Neuron (in vitro differentiated cells): ENCODE measurements around the gene CEACAM1.
"Not testable (repeated sequence)": the region's sequence is repeated elsewhere in the genome, so short reads cannot be mapped to it uniquely, and the experiment has no call there.

Source experiments
- H2AFZ ChIP-seq: one replicate; pipeline ENCODE4 v1.6.1; 2013; ENCODE audit warnings: low read depth, mild to moderate bottlenecking, inconsistent platforms, low read length, moderate library complexity
- H3K27me3 ChIP-seq: one replicate; pipeline ENCODE4 v1.6.1; 2013; ENCODE audit warnings: low read length; ENCODE audit not compliant: insufficient read depth
- H3K36me3 ChIP-seq: one replicate; pipeline ENCODE4 v1.6.1; 2013; ENCODE audit warnings: low read length; ENCODE audit not compliant: insufficient read depth
- H3K4me1 ChIP-seq: one replicate; pipeline ENCODE4 v1.6.1; 2013; ENCODE audit warnings: low read length; ENCODE audit not compliant: insufficient read depth
- H3K4me3 ChIP-seq: 2 replicates; pipeline ENCODE4 v1.5.1; 2013; ENCODE audit warnings: mild to moderate bottlenecking, low read length, moderate library complexity
- H3K9me3 ChIP-seq: one replicate; pipeline ENCODE4 v1.6.1; 2013; ENCODE audit warnings: low read length

CEACAM1 gene

GRCh38 chr19:42514449-42514848 lies 13.8 kb downstream of the CEACAM1 start:
- Histone ChIP-seq H3K36me3 (no peaks in the 10 kb centered on the region), H3K4me1 (no peaks in the 10 kb centered on the region), H2AFZ (no peak overlapping the region), H3K4me3 (no peak overlapping the region), H3K27me3 (no peaks in the 10 kb centered on the region), H3K9me3 (no peaks in the 10 kb centered on the region)

GRCh38 chr19:42512743-42513304 lies 15.5 kb downstream of the CEACAM1 start:
- Histone ChIP-seq H3K9me3 (no peaks in the 10 kb centered on the region), H2AFZ (no peak overlapping the region), H3K4me3 (no peak overlapping the region), H3K36me3 (no peaks in the 10 kb centered on the region), H3K27me3 (no peaks in the 10 kb centered on the region), H3K4me1 (no peaks in the 10 kb centered on the region)

- Histone ChIP-seq H3K36me3 (no peaks in the 10 kb centered on the region), H2AFZ (no peak overlapping the region), H3K27me3 (no peaks in the 10 kb centered on the region), H3K9me3 (no peaks in the 10 kb centered on the region), H3K4me3 (no peak overlapping the region), H3K4me1 (no peaks in the 10 kb centered on the region)
Observed at GRCh38 chr19:42512130-42512636, 16.1 kb downstream of the CEACAM1 start.

DNA sequence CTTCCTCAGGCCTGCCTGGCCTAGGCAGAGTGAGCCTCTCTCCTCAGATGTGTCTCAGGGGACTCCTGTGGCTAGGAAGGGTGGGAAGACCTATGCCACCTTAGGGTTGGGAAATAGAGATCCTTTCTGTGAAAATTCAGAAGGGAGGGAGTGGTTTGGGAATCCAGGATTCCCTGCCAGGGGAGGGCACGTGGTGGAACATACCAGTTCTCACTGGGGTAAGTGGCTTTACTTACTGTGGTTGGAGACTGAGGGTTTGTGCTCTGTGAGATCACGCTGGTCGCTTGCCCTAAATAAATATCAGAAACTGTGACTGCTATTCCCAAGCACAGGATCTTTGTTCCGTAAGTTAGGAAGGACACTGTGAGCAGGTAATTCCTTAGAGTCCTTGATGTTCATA lies 16.9 kb downstream of the CEACAM1 start:
- Histone ChIP-seq H2AFZ (no peak overlapping the region), H3K4me1 (no peaks in the 10 kb centered on the region), H3K36me3 (no peaks in the 10 kb centered on the region), H3K9me3 (no peaks in the 10 kb centered on the region), H3K27me3 (no peaks in the 10 kb centered on the region), H3K4me3 (no peak overlapping the region)

DNA sequence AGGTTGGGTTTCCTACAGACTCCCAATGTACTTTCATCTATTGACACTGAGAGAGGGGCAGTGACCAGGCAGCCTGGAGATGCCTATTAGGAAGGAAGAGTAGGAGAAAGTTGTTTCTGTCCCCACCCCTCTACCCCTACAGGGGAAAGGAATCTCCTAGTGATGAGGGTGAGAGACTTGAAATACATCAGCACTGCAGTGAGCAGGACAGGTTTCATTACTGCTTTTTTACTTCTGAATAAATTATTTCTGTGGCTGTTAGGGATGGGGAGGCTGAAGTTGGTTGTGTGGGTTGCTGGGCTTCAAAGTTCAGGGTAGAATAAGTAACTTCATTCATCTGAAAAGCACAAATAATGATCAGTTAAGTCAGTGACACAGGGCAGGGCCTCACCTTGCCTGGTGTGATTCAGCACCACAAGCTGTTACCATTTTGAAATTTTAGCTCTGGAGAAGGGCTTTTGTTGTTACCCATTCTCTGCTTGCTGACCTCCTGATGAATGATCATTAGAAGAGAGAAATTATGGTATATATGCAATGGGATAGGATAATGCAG lies 19.3 kb downstream of the CEACAM1 start:
- Histone ChIP-seq H3K36me3 (no peaks in the 10 kb centered on the region), H3K4me1 (no peaks in the 10 kb centered on the region), H3K27me3 (no peaks in the 10 kb centered on the region), H2AFZ (no peak overlapping the region), H3K9me3 (no peaks in the 10 kb centered on the region), H3K4me3 (no peak overlapping the region)

GRCh38 chr19:42505066-42505465 lies 23.2 kb downstream of the CEACAM1 start:
- H3K27me3 ChIP-seq = no peaks in the 10 kb centered on the region
- H3K36me3 ChIP-seq = no peaks in the 10 kb centered on the region
- no peaks in the 10 kb centered on the region for H3K4me1 ChIP-seq
- no peak overlapping the region for H2AFZ ChIP-seq
- no peaks in the 10 kb centered on the region for H3K9me3 ChIP-seq
- no peak overlapping the region for H3K4me3 ChIP-seq

DNA sequence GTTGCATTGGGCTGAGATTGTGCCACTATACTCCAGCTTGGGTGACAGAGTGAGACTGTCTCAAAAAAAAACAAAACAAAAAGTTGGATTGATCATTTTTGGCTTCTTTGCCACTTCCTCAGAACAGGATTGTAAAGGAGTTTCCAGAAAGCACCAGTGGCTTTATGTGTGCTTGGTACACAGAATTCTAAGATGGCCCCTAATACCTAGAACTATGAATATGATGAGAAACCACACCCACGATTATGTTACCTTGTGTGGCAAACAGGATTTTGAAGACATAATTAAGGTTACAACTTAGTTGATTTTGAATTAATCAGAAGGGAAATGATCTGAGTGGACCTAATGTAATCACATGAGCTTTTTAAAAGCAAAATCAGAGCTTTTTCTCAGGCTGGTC lies 26.5 kb downstream of the CEACAM1 start:
- no peaks in the 10 kb centered on the region for H3K36me3 ChIP-seq
- no peaks in the 10 kb centered on the region for H3K27me3 ChIP-seq
- H3K9me3 ChIP-seq = no peaks in the 10 kb centered on the region
- H2AFZ ChIP-seq = no peak overlapping the region
- H3K4me3 ChIP-seq = no peak overlapping the region
- peaks cover 24% of the 10 kb centered on the region for H3K4me1 ChIP-seq

- not testable (repeated sequence) for H3K36me3 ChIP-seq, H3K4me3 ChIP-seq, H3K9me3 ChIP-seq, H3K27me3 ChIP-seq, H2AFZ ChIP-seq
- H3K4me1 ChIP-seq = peaks cover 29% of the 10 kb centered on the region
Observed at GRCh38 chr19:42501243-42501642, 27.0 kb downstream of the CEACAM1 start.

DNA sequence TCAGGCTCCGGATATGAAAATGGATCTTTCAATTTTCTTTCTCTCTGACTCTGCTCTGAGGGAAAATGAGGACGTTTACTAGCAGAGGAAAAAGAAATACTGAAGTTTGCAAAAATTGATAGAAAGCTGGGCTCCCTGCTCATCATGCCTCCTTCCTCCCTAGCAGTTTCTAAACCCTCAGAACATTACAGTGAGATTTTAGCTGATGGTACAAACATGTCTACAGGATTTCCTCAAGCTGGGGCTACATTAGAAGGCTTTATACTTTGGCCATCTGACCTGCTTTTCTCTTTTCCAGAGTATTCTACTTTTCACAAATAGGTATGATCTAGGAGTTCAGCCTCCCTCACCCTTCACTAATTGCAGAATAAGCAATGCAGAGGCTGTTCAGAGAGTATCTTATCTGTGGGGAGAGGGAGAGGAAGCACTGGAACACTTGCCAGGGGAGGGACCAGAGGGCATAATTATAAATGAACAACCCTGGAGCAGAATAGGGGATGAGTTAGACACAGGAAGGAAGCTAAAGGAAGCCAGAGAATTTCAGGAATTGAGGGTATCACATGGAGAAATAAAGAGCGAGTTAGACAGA lies 30.0 kb downstream of the CEACAM1 start:
- Histone ChIP-seq H3K36me3 (no peaks in the 10 kb centered on the region), H3K4me3 (no peak overlapping the region), H3K4me1 (peaks cover 40% of the 10 kb centered on the region), H3K27me3 (no peaks in the 10 kb centered on the region), H3K9me3 (no peaks in the 10 kb centered on the region), H2AFZ (no peak overlapping the region)

DNA sequence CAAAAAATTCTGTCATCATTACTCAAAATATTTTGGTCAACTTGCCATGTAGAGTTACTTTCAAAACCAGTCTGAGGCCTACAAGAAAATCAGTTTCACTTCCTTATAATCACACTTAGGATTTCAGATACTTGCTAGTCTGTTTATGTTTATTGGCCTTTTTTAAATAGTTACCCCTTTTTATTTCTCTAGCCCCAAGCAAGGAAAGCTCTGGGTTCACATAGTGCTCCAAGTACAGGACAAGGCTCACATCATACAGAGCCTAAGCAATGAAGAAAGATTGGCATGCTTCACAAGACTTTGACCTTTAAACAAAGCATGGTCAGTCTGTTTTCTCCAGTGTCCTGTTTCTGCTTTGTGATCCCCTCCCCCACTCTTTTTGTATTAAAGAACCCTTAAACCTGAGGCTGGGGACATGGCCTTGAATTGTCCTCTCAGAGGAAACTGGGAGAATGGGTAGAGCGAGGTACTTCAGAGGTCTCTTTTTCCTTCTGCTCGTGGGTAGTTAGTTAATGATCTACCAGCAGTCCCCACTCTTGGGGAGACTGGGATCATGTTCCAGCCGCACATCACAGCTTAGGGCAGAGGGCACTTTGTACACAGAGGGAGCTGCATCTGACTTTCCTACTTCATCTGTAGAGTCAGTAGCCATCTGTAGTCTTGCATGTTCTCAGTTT lies 30.7 kb downstream of the CEACAM1 start:
- peak overlapping the region; percentile 14 for H3K4me3 ChIP-seq
- no peak overlapping the region for H2AFZ ChIP-seq
- no peaks in the 10 kb centered on the region for H3K27me3 ChIP-seq
- H3K4me1 ChIP-seq = peaks cover 40% of the 10 kb centered on the region
- no peaks in the 10 kb centered on the region for H3K36me3 ChIP-seq
- no peaks in the 10 kb centered on the region for H3K9me3 ChIP-seq

DNA sequence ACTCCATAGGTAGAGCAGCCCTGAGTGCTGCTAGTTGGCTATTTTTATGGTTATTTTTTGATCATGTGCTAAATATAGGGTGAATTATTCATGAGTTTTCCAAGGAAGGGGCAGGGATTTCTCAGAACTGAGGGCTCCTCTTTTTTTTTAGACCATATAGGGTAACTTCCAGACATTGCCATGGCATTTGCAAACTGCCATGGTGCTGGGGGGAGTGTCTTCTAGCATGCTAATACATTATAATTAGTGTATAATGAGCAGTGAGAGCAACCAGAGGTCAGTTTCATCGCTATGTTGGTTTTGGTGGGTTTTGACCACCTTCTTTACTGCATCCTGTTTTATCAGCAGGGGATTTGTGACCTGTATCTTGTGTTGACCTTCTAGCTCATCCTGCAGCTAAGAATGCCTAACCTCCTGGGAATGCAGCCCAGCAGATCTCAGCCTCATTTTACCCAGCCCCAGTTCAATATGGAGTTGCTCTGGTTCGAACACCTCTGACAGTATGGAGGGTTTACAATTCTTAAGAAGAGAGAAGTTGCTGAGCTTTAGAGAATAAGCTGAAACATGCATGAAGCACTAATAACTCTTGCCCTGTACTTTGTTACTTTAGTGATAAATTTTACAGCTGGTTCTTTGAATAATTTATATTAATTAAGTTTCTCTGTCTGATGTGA lies 31.7 kb downstream of the CEACAM1 start:
- H3K9me3 ChIP-seq = no peaks in the 10 kb centered on the region
- H3K4me1 ChIP-seq = peaks cover 40% of the 10 kb centered on the region
- no peaks in the 10 kb centered on the region for H3K27me3 ChIP-seq
- H3K4me3 ChIP-seq = peak overlapping the region; percentile 47
- no peak overlapping the region for H2AFZ ChIP-seq
- no peaks in the 10 kb centered on the region for H3K36me3 ChIP-seq

- Histone ChIP-seq H3K9me3 (no peaks in the 10 kb centered on the region), H3K4me3 (peak overlapping the region; percentile 47), H3K36me3 (no peaks in the 10 kb centered on the region)
Observed at GRCh38 chr19:42495663-42496062, 32.6 kb downstream of the CEACAM1 start.

GRCh38 chr19:42494321-42494720 lies 34.0 kb downstream of the CEACAM1 start:
- no peaks in the 10 kb centered on the region for H3K9me3 ChIP-seq
- H3K4me3 ChIP-seq = peak overlapping the region; percentile 39
- H3K4me1 ChIP-seq = peaks cover 40% of the 10 kb centered on the region
- no peaks in the 10 kb centered on the region for H3K27me3 ChIP-seq
- H3K36me3 ChIP-seq = no peaks in the 10 kb centered on the region
- H2AFZ ChIP-seq = no peak overlapping the region

More at GRCh38 chr19:42495663-42496062, 32.6 kb downstream of the CEACAM1 start:
- Histone ChIP-seq H2AFZ (no peak overlapping the region), H3K27me3 (no peaks in the 10 kb centered on the region), H3K4me1 (peaks cover 40% of the 10 kb centered on the region)
